Stimulated activated CD4-positive, alpha-beta T cell treated with anti-CD3 and anti-CD28 coated beads, Interleukin-1b, Interleukin-23, amount 100 ng/mL, for 48 hours (primary cell): ENCODE measurements around the gene S100A8.
"Not testable (repeated sequence)": the region's sequence is repeated elsewhere in the genome, so short reads cannot be mapped to it uniquely, and the experiment has no call there.

Experiments used
- DNase-seq: peaks from one replicate; pipeline ENCODE4 v3.0.0-alpha.2; 2020

Gene S100A8

GRCh38 chr1:153360592-153361479, 30.0 kb downstream of the S100A8 start:
- DNase-seq: no peak

DNA sequence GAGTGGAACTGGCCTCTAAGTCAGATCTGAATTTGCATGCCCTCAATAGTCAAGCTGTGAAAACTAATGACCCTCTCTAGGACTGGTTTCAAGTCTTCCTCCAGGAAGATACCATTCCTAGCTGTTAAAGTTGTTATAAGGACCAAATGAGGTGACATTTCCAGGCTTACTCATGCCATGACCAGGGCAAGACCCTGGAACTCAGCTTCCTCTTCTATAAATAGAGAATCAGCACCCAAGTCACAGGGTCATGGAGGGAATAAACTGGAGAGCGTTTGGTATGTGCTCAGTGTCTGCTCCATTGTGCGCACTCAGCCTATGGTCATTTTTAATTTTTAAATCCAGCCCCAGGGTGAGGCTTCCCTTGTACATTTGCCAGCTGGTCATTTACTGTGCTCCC, 30.7 kb downstream of the S100A8 start:
- DNase-seq: no peak

DNA sequence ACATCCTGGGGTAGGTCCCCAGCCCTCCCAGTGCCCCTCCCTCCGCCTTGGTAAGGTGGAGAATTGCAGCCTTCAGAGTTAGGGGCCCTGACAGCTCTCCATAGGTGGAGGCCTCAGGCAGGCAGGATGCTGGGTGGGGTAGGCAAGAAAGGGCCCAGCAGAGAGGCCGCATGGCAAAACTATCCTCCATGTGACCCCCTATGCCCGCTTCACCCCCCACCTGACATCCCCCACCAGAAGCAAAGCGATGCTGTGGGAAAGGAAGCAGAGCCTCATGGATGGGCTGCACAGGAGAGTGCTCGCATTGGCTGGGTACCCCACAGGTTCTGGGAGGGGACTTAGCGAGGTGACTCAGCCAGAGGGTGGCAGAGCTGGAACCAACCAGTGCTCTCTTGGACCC, 31.6 kb downstream of the S100A8 start:
- DNase-seq: no peak

DNA sequence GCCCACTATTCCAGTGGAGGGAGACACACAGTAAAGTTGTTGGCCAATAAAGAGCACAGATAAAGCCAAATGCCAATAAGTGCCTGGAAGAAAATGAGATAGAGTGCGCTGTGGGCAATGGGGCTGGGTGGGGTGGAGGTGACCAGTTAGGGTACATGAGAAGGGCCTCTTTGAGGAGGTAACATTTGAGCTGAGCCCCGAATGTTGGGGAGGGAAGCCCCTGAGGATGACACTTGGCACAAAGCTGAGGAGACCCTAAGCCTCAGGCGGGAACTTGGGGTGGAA, 32.2 kb downstream of the S100A8 start:
- DNase-seq: no peak

DNA sequence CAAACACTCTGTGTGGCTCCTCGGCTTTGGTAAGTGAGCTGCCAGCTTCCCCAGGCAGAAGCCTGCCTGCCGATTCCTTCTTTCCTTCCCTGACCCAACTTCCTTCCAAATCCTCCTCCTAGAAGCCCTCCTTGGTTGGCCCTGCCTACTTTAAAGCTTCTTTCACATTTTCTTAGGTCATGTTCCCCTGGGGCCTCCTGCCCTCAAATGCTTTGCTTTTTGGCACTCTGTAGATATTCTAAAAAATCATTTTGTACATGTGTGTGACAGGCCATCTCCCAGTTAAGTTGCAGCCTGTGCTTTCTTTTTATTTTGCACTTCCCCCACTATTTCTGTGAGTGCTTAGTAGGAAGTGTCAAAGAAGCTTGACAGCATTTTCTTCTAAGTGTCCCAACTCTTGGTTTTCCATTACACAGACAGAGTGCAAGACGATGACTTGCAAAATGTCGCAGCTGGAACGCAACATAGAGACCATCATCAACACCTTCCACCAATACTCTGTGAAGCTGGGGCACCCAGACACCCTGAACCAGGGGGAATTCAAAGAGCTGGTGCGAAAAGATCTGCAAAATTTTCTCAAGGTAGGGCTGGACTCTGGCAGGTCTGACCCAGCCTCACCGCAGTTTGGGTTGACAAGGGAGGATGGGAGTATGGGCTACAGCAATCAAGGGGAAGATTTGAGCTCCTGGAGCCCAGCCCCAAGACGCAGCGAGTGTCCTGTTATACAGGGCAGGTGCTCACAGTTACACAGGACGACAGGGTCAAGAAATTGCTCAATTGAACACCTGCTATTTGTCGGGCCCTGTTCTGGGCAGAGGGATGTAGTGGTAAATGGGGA, 32.8 kb downstream of the S100A8 start, which contains the start of gene S100A9:
Gene S100A9, plus strand, starts transcription at position 2 of the 838 bp plus-strand sequence. Its CDS starts 430 bp downstream, at position 432.
- DNase-seq: no peak

DNA sequence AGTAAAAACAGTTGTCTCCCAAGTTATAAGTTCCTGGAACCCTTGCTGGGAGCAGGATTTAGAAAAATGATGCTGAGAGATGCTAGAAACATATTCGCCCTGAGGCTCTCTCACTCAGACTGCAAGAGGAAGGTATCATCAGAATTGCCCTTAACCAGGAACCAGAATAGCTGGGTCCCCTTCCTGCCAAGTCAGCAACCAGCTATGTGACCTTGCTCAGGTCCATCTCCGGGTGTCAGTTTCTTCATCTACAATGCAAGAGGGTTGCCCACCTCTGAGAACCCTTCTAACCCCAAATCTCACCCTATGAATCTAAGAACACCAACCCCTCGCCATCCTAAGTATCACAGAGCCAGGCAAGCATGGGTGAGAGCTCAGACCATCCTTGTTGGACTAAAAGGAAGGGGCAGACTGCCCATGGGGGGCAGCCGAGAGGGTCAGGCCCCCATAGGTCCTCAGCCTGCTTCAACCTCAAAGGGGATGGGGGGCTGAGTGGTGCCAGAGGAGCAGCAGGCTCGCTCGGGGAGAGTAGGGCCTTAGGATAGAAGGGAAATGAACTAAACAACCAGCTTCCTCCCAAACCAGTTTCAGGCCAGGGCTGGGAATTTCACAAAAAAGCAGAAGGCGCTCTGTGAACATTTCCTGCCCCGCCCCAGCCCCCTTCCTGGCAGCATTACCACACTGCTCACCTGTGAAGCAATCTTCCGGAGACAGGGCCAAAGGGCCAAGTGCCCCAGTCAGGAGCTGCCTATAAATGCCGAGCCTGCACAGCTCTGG, 33.6 kb downstream of the S100A8 start:
- no peak for DNase-seq

DNA sequence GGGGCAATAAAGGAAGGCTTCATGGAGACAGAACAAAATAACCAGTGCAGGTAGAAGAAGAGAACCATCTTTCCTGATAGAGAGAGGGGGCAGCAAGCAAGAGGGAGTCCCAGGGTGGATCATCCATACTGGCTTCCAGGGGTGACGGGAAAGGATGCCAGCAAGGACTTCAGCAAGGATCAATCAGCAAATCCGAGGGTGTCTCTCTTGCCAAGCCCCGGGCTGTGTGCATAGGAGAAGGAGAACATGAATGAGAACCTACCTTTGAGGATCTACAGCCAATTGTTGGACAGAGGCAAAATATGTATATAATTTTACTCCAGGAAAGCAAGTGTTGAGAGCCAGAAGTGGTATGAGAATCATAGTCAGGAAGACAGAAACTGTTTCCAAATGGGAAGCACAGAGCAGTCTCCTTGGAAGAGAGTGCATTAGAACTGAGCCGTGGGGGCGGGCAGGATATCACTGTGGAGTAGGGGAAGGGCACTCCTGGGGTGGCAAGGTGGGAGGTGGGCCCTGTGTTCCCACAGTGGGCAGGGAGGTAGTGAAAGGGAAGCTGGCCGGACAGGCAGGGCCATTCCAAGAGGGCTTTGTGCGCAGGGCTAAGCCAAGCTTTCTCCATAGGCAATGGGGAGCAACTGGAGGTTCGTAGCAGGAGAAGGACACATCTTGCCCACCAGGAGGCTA, 34.3 kb downstream of the S100A8 start:
- DNase-seq: no peak

- peak; percentile 55 for DNase-seq
Observed at GRCh38 chr1:153355445-153356071, 35.3 kb downstream of the S100A8 start.

- no peak for DNase-seq
Observed at GRCh38 chr1:153354515-153355193, 36.2 kb downstream of the S100A8 start.

- DNase-seq: no peak
Observed at GRCh38 chr1:153353226-153353947, 37.5 kb downstream of the S100A8 start.

DNA sequence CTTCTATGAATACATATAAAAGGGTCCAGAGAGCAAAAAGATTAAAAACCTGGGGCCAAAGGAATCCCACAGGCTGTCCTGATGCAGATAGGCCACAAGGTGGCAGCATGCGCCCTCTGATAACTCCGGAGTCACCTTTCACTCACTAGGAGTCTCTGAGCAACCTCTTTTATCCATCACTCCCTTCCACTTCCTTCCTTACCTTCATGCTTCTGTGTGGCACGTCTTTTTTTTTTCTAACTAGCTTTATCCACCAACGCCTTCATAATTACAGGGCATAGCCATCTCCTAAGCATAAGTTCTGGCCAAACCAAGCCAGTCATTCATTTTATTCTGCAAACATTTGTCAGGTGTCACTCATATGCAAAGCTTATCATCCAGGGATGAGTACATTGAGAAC, 38.4 kb downstream of the S100A8 start:
- peak; percentile 64 for DNase-seq

- no peak for DNase-seq
Observed at GRCh38 chr1:153350321-153350957, 40.4 kb downstream of the S100A8 start.

DNA sequence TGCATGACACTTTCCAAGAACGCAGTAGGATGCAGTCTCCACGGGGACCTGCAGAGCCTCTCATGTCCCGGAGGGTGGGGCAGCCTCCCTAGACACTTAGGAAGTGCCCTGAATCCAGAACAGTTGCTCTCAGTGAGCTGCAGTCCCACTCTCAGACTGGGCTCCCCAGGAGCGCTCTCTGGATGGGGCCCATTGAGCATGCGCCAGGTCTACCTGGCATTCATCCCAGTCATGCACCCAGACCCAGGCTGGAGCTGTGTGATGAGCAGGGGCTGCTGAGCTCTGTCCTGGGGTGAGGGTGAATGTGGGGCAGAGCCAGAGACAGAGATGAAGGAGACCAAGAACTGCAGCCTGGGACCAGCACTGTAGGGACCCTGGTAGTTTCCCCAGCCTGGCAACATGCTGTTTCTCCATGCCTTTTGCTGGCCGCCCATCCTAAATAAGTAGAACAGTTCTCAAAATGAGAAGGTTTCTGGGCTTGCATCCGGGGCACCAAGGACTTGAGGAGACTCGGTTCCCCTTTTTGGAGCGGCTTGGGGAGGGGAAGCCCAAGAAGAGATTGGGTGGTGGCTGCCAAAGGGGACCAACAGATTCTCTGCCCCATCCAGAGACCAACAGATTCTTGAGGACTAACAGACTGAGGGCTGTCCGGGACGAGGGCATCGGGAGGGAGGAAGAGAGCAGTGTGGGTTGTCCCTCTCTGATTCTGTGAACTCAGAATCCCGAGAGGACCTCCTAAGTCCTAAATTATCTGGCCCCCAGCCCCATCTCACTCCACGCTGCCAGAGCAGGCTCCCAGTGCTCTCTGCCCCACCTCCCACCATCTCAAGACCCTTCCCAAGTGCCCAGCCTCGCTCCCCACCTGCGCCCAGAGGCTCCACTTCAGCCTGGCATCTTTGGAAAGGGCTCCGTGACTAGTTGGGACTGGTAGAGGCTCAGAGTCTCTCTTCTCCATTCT, 41.2 kb downstream of the S100A8 start:
- no peak for DNase-seq

DNA sequence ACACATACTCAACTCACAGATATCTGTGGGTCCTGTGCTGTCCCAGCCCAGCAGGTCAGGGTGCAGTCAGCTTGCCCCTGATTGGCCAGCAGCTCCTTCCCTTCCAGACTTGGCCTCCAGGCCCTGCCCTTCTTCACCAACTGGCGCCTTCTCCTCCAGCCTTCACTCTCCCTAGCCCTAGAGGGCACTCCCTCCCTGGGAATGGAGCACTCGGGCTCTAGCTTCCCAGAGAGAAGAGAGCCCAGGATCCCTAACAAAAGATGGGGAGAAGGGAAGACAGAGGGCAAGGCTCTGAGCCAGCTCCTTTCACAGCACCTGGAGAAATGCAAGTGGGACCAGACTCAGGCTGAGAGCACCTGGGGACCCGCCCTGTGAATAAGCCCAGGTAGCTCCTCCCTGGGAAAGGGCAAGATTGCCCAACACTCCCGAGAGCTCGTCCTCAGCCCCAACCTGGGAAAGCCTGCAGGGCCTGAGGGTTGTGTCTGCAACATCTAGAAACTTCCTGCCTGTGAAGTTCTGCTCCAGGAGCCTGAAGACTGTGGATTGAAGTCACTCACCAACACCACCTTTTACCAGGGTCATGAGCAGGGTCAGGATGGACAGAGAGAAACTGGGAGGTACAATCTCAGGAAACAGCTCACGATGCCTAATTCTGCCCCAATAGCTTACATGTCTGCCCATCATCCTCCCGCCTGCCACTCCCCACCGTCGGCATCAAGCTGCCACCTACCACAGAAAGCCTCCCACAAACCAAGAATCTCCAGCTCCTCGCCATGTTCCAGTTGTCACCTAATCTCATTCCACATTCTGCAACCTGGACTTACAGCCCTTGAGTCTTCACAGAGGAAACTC, 42.1 kb downstream of the S100A8 start, which contains the start of gene PGLYRP4:
Gene PGLYRP4, minus strand, starts transcription at position 331 of the 852 bp plus-strand sequence. CDS start 909 bp downstream, outside the sequence.
- DNase-seq: no peak

GRCh38 chr1:153347856-153348255, 43.0 kb downstream of the S100A8 start:
- no peak for DNase-seq

DNA sequence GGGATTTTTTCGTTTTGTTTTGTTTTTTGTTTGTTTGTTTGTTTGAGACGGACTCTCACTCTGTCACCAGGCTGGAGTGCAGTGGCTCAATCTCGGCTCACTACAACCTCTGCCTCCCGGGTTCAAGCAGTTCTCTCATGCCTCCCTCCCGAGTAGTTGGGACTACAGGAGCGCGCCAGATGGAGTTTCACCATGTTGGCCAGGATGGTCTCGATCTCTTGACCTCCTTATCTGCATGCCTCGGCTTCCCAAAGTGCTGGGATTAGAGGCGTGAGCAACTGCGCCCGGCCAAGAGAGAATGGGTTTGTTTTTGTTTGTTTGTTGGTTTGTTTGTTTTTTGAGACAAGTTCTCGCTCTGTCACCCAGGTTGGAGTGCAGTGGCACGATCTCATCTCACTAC, 43.8 kb downstream of the S100A8 start:
- not testable (repeated sequence) for DNase-seq

GRCh38 chr1:153346077-153346723, 44.7 kb downstream of the S100A8 start:
- DNase-seq: no peak
